Body of pancreas (tissue), 4 donors: ENCODE results near the gene MRPL9.

Experiments used
- POLR2A ChIP-seq, 3 donors: fragments of 450-650 bp; IDR thresholded peaks; one replicate each; pipeline ENCODE4 v1.6.1; 2016; ENCODE audit warnings: antibody characterized with exemption in 3 of 3, mild to moderate bottlenecking in 2 of 3
- TF ChIP-seq, protein P1 (sequence below), 7 experiments: fragments of 450-650 bp in 4 of 7; fragments of 200-600 bp in 3 of 7; sonication (generic) in 3 of 7; IDR thresholded peaks; one replicate each; pipeline ENCODE4 v1.5.1; 2016 to 2019; ENCODE audit warnings: antibody characterized with exemption in 7 of 7

DNA sequence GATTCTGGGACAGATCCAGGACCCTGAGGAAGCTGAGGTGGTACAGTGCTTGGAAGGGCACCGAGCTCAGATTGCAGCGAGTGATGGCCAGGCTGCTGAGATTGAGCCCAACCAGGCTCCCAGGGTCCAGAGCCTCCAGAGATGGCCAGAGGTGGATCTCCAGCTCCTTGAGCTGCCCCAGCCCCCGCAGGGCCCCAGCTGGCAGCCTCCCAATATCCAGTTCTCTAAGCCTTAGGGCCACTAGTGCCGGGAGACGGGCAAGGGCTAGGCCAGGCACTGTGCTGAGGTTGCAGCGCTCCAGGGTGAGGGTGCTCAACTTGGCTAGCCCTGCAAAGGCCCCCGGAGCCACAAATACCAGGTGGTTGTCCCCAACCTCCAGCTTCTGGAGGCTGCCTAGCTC, 38.5 kb upstream of the MRPL9 start:
- TF ChIP-seq, protein P1, sequence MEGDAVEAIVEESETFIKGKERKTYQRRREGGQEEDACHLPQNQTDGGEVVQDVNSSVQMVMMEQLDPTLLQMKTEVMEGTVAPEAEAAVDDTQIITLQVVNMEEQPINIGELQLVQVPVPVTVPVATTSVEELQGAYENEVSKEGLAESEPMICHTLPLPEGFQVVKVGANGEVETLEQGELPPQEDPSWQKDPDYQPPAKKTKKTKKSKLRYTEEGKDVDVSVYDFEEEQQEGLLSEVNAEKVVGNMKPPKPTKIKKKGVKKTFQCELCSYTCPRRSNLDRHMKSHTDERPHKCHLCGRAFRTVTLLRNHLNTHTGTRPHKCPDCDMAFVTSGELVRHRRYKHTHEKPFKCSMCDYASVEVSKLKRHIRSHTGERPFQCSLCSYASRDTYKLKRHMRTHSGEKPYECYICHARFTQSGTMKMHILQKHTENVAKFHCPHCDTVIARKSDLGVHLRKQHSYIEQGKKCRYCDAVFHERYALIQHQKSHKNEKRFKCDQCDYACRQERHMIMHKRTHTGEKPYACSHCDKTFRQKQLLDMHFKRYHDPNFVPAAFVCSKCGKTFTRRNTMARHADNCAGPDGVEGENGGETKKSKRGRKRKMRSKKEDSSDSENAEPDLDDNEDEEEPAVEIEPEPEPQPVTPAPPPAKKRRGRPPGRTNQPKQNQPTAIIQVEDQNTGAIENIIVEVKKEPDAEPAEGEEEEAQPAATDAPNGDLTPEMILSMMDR (IDR thresholded peaks at IDR 0.05): no peak
- no peak for TF ChIP-seq POLR2A (IDR thresholded peaks at IDR 0.05)
